ENCODE data around the gene XPR1.

DNA sequence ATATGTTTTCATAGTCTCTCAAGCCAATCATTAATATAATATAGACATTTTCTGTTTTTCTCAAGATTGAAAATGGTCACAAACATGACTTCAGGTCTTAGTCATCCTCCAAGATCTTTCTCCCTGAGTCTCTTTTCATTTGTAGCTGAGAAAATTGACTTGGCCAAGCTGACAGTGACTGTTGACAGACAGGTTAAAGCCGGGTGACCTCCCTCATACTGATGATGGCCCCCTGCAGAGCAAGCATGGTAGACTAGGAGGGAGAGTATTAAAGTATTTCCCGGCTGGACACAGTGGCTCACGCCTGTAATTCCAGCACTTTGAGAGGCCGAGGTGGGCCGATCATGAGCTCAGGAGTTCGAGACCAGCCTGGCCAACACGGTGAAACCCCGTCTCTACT lies 274.1 kb downstream of the XPR1 start:
- TF ChIP-seq CTCF (IDR thresholded peaks at IDR 0.05) = no peak
- no peak for TF ChIP-seq POLR2A (IDR thresholded peaks at IDR 0.05)

Measured in transverse colon (tissue), 3 donors.